Right renal cortex interstitium (tissue), 3 donors: Measurements from ENCODE around the gene PPM1H. TPM values are rescaled to one million over a fixed set of nuclear protein-coding genes. Genes with fewer than 3 reads are reported as not detected.

Experiments used
- DNase-seq, 3 donors: peaks; one replicate each; pipeline ENCODE4 v3.0.0-alpha.2; 2013; ENCODE audit warnings: low read depth in 3 of 3, low spot score in 2 of 3
- polyA plus RNA-seq, 3 donors: library from polyadenylated mRNA; unstranded; fragments of 120-200 nt; gene quantifications; one replicate each; pipeline ENCODE4 v1.2.1, GENCODE V29; 2013; ENCODE audit not compliant: insufficient read length in 3 of 3

PPM1H gene
- polyA plus RNA-seq, 3 donors, result 28.9 to 31.2 (median 29.2) TPM

GRCh38 chr12:62802321-62802720, 132.6 kb downstream of the PPM1H start:
- DNase-seq, result no peak

GRCh38 chr12:62801796-62802195, 133.2 kb downstream of the PPM1H start:
- no peak for DNase-seq

GRCh38 chr12:62800707-62801400, 134.1 kb downstream of the PPM1H start:
- no peak for DNase-seq

- DNase-seq, result no peak
Observed at GRCh38 chr12:62799766-62800406, 135.1 kb downstream of the PPM1H start.

GRCh38 chr12:62799126-62799736, 135.7 kb downstream of the PPM1H start:
- peak; percentile 47 to 69 (median 68) for DNase-seq

GRCh38 chr12:62794218-62794583, 140.7 kb downstream of the PPM1H start:
- no peak for DNase-seq

- peak; percentile 62 to 74 (median 67) for DNase-seq
Observed at GRCh38 chr12:62793256-62794217, 141.4 kb downstream of the PPM1H start.

- DNase-seq, result no peak
Observed at GRCh38 chr12:62792236-62792870, 142.6 kb downstream of the PPM1H start.

GRCh38 chr12:62789851-62790250, 145.1 kb downstream of the PPM1H start:
- no peak for DNase-seq

GRCh38 chr12:62787611-62788010, 147.3 kb downstream of the PPM1H start:
- DNase-seq, result no peak

GRCh38 chr12:62787023-62787422, 147.9 kb downstream of the PPM1H start:
- no peak for DNase-seq

GRCh38 chr12:62785941-62786559, 148.9 kb downstream of the PPM1H start:
- peak in 1 of 3 donors; percentile 8 for DNase-seq

- no peak for DNase-seq
Observed at GRCh38 chr12:62784576-62784975, 150.4 kb downstream of the PPM1H start.

- DNase-seq, result no peak
Observed at GRCh38 chr12:62783881-62784280, 151.1 kb downstream of the PPM1H start.

GRCh38 chr12:62781136-62781880, 153.6 kb downstream of the PPM1H start:
- no peak for DNase-seq

GRCh38 chr12:62779488-62779887, 155.5 kb downstream of the PPM1H start:
- no peak for DNase-seq

- no peak for DNase-seq
Observed at GRCh38 chr12:62778187-62778586, 156.8 kb downstream of the PPM1H start.

GRCh38 chr12:62776997-62777396, 158.0 kb downstream of the PPM1H start:
- DNase-seq, result no peak

GRCh38 chr12:62776575-62776974, 158.4 kb downstream of the PPM1H start:
- DNase-seq, result no peak
